Measurements from ENCODE around the gene RNF149.

- TF ChIP-seq TGIF2 (CRISPR knock-in tag; IDR thresholded peaks at IDR 0.05), result no peak
- TF ChIP-seq HDAC6 (IDR thresholded peaks at IDR 0.05; ENCODE audit: low read depth, low read length), result no peak
- TF ChIP-seq ZNF766 (CRISPR knock-in tag; conservative IDR thresholded peaks at IDR 0.05), result no peak
Measured at GRCh38 chr2:101267671-101268656, 40.5 kb downstream of the RNF149 start.
